ENCODE data around the gene PFKFB3. TPM values are rescaled to one million over a fixed set of nuclear protein-coding genes. Genes with fewer than 3 reads are reported as not detected.

Gene PFKFB3
- total and polyA plus RNA-seq, 2 experiments from 2014 or later = 14.5 to 23.7 TPM

DNA sequence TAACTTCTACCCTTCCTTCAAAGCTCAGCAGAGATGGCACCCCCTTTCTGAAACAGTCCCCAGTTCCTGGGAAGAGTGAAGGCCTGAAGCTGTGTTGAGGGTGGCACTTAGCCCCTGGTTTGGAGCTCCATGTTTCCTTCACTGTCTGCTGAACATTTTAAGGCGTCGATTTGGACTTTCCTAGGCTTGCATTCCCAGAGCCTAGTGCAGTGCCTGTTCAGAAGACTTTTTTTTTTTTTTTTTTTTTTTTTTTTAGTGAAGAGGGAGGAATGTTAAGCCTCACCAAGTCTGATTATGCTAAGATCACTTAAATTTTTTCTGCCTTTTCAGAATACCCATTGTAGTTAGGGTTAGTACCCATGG is 97.0 kb downstream of the PFKFB3 start:
- in situ Hi-C loops (cut with MboI) = no loop called here
- H3K9me2 ChIP-seq (ENCODE audit: insufficient read depth) = no peaks in the 10 kb centered on the region
- no peaks in the 10 kb centered on the region for H3K9me3 ChIP-seq (ENCODE audit: low read depth)
- no peaks in the 10 kb centered on the region for H4K20me1 ChIP-seq (ENCODE audit: insufficient read depth)
- H3F3A ChIP-seq (ENCODE audit: insufficient read depth) = no peaks in the 10 kb centered on the region
- no peak overlapping the region for H3K27ac ChIP-seq
- no peaks in the 10 kb centered on the region for H3K79me2 ChIP-seq (ENCODE audit: insufficient read depth)
- TF ChIP-seq EZH2phosphoT487 (IDR thresholded peaks at IDR 0.05; ENCODE audit: insufficient read depth, low read depth) (no peak), EZH2 (IDR thresholded peaks at IDR 0.05; ENCODE audit: insufficient read depth, poor library complexity, severe bottlenecking) (no peak)
- H3K36me3 ChIP-seq (ENCODE audit: low read depth) = no peaks in the 10 kb centered on the region
- no peaks in the 10 kb centered on the region for H3K4me1 ChIP-seq (ENCODE audit: insufficient read depth)
- H3K27me3 ChIP-seq (replicated peaks; ENCODE audit: insufficient read depth) = no peaks in the 10 kb centered on the region
- H3K4me2 ChIP-seq (ENCODE audit: unreplicated experiment) = peak overlapping the region; percentile 43
- DNase-seq = no peak
- WGBS, 2 experiments (ENCODE audit: low coverage in 1 of 2, low lambda C conversion rate in 2 of 2, missing lambda C conversion rate in 2 of 2) = 85 to 89% methylated on average over 2 of the region's 2 CpGs
- no peak overlapping the region for H3K4me3 ChIP-seq
- H2AFZ ChIP-seq = no peak overlapping the region
- no peak overlapping the region for H3K9ac ChIP-seq

GRCh38 chr10:6300106-6300783 is 97.5 kb downstream of the PFKFB3 start:
- TF ChIP-seq EZH2phosphoT487 (IDR thresholded peaks at IDR 0.05; ENCODE audit: insufficient read depth, low read depth) (no peak), EZH2 (IDR thresholded peaks at IDR 0.05; ENCODE audit: insufficient read depth, poor library complexity, severe bottlenecking) (no peak)

DNA sequence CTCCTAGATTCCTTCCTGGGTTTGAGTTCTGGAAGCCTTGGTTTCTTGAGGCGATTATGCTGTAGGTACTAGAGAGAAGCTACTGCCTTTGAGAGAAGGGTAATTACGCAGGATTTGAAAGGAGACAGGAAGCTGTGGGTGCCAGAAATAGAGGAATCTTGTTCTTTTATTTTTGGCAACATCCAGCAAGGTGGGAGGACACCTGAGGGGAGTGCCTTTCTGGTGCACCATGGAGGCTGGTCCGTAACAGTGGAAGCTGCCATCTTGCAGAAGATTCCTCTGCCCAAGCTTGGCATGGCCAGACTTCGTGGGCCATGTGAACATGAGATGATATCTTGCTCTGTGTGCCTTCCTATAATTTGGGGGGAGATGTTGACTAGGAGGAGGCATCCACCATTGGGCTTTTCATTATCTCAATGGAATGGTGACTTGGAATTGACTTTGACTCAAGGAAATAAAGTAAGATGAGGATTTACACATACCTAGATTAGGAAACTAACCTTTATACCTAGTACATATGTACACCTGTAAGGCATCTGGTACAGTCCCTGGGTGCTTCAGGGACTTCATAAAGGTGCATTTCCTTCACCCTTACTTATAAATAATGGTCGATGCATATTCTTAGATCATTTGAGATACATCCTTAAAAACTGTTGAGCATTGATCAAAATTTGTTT is 98.2 kb downstream of the PFKFB3 start:
- no peaks in the 10 kb centered on the region for H3K4me1 ChIP-seq (ENCODE audit: insufficient read depth)
- no peaks in the 10 kb centered on the region for H3K9me3 ChIP-seq (ENCODE audit: low read depth)
- H3K27me3 ChIP-seq (replicated peaks; ENCODE audit: insufficient read depth) = no peaks in the 10 kb centered on the region
- no peak for DNase-seq
- in situ Hi-C loops (cut with MboI) = no loop called here
- H3F3A ChIP-seq (ENCODE audit: insufficient read depth) = no peaks in the 10 kb centered on the region
- 0 out of 2 replicates have a peak overlapping the region, but pooled peaks have one; percentile 0 for H3K4me3 ChIP-seq
- H4K20me1 ChIP-seq (ENCODE audit: insufficient read depth) = no peaks in the 10 kb centered on the region
- H3K9me2 ChIP-seq (ENCODE audit: insufficient read depth) = no peaks in the 10 kb centered on the region
- no peak overlapping the region for H3K27ac ChIP-seq
- WGBS, 2 experiments (ENCODE audit: low coverage in 1 of 2, low lambda C conversion rate in 2 of 2, missing lambda C conversion rate in 2 of 2) = 66 to 68% methylated on average over 5 of the region's 5 CpGs
- H2AFZ ChIP-seq = peak overlapping the region; percentile 22
- H3K4me2 ChIP-seq (ENCODE audit: unreplicated experiment) = no peak overlapping the region
- no peaks in the 10 kb centered on the region for H3K36me3 ChIP-seq (ENCODE audit: low read depth)
- H3K9ac ChIP-seq = no peak overlapping the region
- TF ChIP-seq EZH2 (IDR thresholded peaks at IDR 0.05; ENCODE audit: insufficient read depth, poor library complexity, severe bottlenecking) (no peak), EZH2phosphoT487 (IDR thresholded peaks at IDR 0.05; ENCODE audit: insufficient read depth, low read depth) (no peak)
- H3K79me2 ChIP-seq (ENCODE audit: insufficient read depth) = no peaks in the 10 kb centered on the region

More at GRCh38 chr10:6300106-6300783, 97.5 kb downstream of the PFKFB3 start:
- Histone ChIP-seq H3K27me3 (replicated peaks; ENCODE audit: insufficient read depth) (no peaks in the 10 kb centered on the region), H3K4me1 (ENCODE audit: insufficient read depth) (no peaks in the 10 kb centered on the region), H3K36me3 (ENCODE audit: low read depth) (no peaks in the 10 kb centered on the region), H2AFZ (peak overlapping the region; percentile 22), H3K9ac (no peak overlapping the region; the same call in 1 of the 2 replicates), H3K9me2 (ENCODE audit: insufficient read depth) (no peaks in the 10 kb centered on the region), H3K9me3 (ENCODE audit: low read depth) (no peaks in the 10 kb centered on the region), H3K4me2 (ENCODE audit: unreplicated experiment) (peak overlapping the region; percentile 43), H4K20me1 (ENCODE audit: insufficient read depth) (no peaks in the 10 kb centered on the region), H3K79me2 (ENCODE audit: insufficient read depth) (no peaks in the 10 kb centered on the region), H3K4me3 (peak overlapping the region; percentile 0; the same call in 1 of the 2 replicates), H3F3A (ENCODE audit: insufficient read depth) (no peaks in the 10 kb centered on the region), H3K27ac (no peak overlapping the region)
- WGBS, 2 experiments (ENCODE audit: low coverage in 1 of 2, low lambda C conversion rate in 2 of 2, missing lambda C conversion rate in 2 of 2) = 22 to 25% methylated on average over 14 of the region's 14 CpGs
- DNase-seq = peak; percentile 67
- in situ Hi-C loops (cut with MboI) = no loop called here

- 82% methylated on average over 7 of the region's 7 CpGs for WGBS, 2 experiments (ENCODE audit: low coverage in 1 of 2, low lambda C conversion rate in 2 of 2, missing lambda C conversion rate in 2 of 2)
- in situ Hi-C loops (cut with MboI) = no loop called here
- no peaks in the 10 kb centered on the region for H3K79me2 ChIP-seq (ENCODE audit: insufficient read depth)
- no peaks in the 10 kb centered on the region for H3K36me3 ChIP-seq (ENCODE audit: low read depth)
- no peak overlapping the region for H2AFZ ChIP-seq
- H3K4me3 ChIP-seq = no peak overlapping the region
- H3K9me2 ChIP-seq (ENCODE audit: insufficient read depth) = no peaks in the 10 kb centered on the region
- H3K9me3 ChIP-seq (ENCODE audit: low read depth) = no peaks in the 10 kb centered on the region
- H3K4me1 ChIP-seq (ENCODE audit: insufficient read depth) = no peaks in the 10 kb centered on the region
- no peaks in the 10 kb centered on the region for H4K20me1 ChIP-seq (ENCODE audit: insufficient read depth)
- TF ChIP-seq EZH2 (IDR thresholded peaks at IDR 0.05; ENCODE audit: insufficient read depth, poor library complexity, severe bottlenecking) (no peak), EZH2phosphoT487 (IDR thresholded peaks at IDR 0.05; ENCODE audit: insufficient read depth, low read depth) (no peak)
- no peak for DNase-seq
- no peak overlapping the region for H3K27ac ChIP-seq
- no peak overlapping the region for H3K4me2 ChIP-seq (ENCODE audit: unreplicated experiment)
- H3K9ac ChIP-seq = no peak overlapping the region
- no peaks in the 10 kb centered on the region for H3K27me3 ChIP-seq (replicated peaks; ENCODE audit: insufficient read depth)
- H3F3A ChIP-seq (ENCODE audit: insufficient read depth) = no peaks in the 10 kb centered on the region
Observed at GRCh38 chr10:6301488-6302075, 98.8 kb downstream of the PFKFB3 start.

Small RNAs within 50 kb of the gene (small RNA-seq; reads per million reads assigned to genes)
- gene RF00019 (ENCODE audit: low read depth, low replicate concordance) = not detected

Other genes starting within 250 kb of the PFKFB3 start
- gene IL15RA, start 225.4 kb upstream of the PFKFB3 start, total RNA-seq (2014; rRNA removed; shearing (Covaris generic)) = 0.89 and 7.0 TPM in 2 replicates
- gene IL15RA, start 225.4 kb upstream of the PFKFB3 start, polyA plus RNA-seq (2016; fragmentation: Nextera tagmentation; extraction: Ambion mirVana) = 4.0 and 4.9 TPM in 2 replicates
- gene IL2RA, start 140.6 kb upstream of the PFKFB3 start, total RNA-seq (2014; rRNA removed; shearing (Covaris generic)) = not detected in 2 replicates
- gene IL2RA, start 140.6 kb upstream of the PFKFB3 start, polyA plus RNA-seq (2016; fragmentation: Nextera tagmentation; extraction: Ambion mirVana) = not detected in 2 replicates
- gene RBM17, start 113.9 kb upstream of the PFKFB3 start, total RNA-seq (2014; rRNA removed; shearing (Covaris generic)) = 24.1 and 35.7 TPM in 2 replicates
- 84.2 and 99.9 TPM in 2 replicates for gene RBM17, start 113.9 kb upstream of the PFKFB3 start, polyA plus RNA-seq (2016; fragmentation: Nextera tagmentation; extraction: Ambion mirVana)